GM21526 (cell line): Measurements from ENCODE around the gene KDM8.
"Not testable (repeated sequence)": the region's sequence is repeated elsewhere in the genome, so short reads cannot be mapped to it uniquely, and the experiment has no call there.

Source experiments
- ATAC-seq: cut with Tn5 transposase; IDR thresholded peaks from one replicate; pipeline ENCODE4 v1.9.1; 2021; ENCODE audit warnings: moderate library complexity; ENCODE audit not compliant: unreplicated experiment, low FRiP score

The KDM8 gene

GRCh38 chr16:27240948-27241531 lies 37.7 kb downstream of the KDM8 start:
- no peak for ATAC-seq

- no peak for ATAC-seq
These were observed 38.3 kb downstream of the KDM8 start for GRCh38 chr16:27241658-27242057.

- no peak for ATAC-seq
These were observed 39.1 kb downstream of the KDM8 start for GRCh38 chr16:27242398-27242797.

- no peak for ATAC-seq
These were observed 39.7 kb downstream of the KDM8 start for GRCh38 chr16:27242868-27243590.

- no peak for ATAC-seq
These were observed 40.5 kb downstream of the KDM8 start for GRCh38 chr16:27243725-27244362.

- no peak for ATAC-seq
These were observed 41.0 kb downstream of the KDM8 start for GRCh38 chr16:27244363-27244755.

- no peak for ATAC-seq
These were observed 42.2 kb downstream of the KDM8 start for GRCh38 chr16:27245276-27246172.

GRCh38 chr16:27246439-27246838 lies 43.1 kb downstream of the KDM8 start:
- no peak for ATAC-seq

- not testable (repeated sequence) for ATAC-seq
These were observed 43.8 kb downstream of the KDM8 start for GRCh38 chr16:27247076-27247475.

- ATAC-seq, result no peak
These were observed 44.7 kb downstream of the KDM8 start for GRCh38 chr16:27248036-27248435.

- not testable (repeated sequence) for ATAC-seq
These were observed 45.6 kb downstream of the KDM8 start for GRCh38 chr16:27248886-27249285.

- no peak for ATAC-seq
These were observed 48.3 kb downstream of the KDM8 start for GRCh38 chr16:27251541-27252205.

GRCh38 chr16:27252206-27252585 lies 48.9 kb downstream of the KDM8 start:
- no peak for ATAC-seq

- no peak for ATAC-seq
These were observed 50.2 kb downstream of the KDM8 start for GRCh38 chr16:27253526-27253930.

- no peak for ATAC-seq
These were observed 51.0 kb downstream of the KDM8 start for GRCh38 chr16:27254262-27254811.

- no peak for ATAC-seq
These were observed 53.5 kb downstream of the KDM8 start for GRCh38 chr16:27256861-27257260.

GRCh38 chr16:27257271-27257670 lies 53.9 kb downstream of the KDM8 start:
- no peak for ATAC-seq

GRCh38 chr16:27258241-27258734 lies 55.0 kb downstream of the KDM8 start:
- ATAC-seq, result no peak

- ATAC-seq, result no peak
These were observed 56.4 kb downstream of the KDM8 start for GRCh38 chr16:27259710-27260109.

GRCh38 chr16:27262904-27263423 lies 59.6 kb downstream of the KDM8 start:
- ATAC-seq, result not testable (repeated sequence)
